WTC11 (cell line): Measurements from ENCODE around the gene LLGL2. TPM values are rescaled to one million over a fixed set of nuclear protein-coding genes. Genes with fewer than 3 reads are reported as not detected.

Experiments used
- ATAC-seq: fragments of 200-7000 bp; cut with Tn5 transposase; 2 replicates; pipeline ENCODE4 v1.10.0; 2021; ENCODE audit warnings: mild to moderate bottlenecking, moderate library complexity
- CTCF ChIA-PET: fragments of 300-600 bp; sonication (Branson Sonifier 250); formaldehyde crosslinking; loops from one replicate; lab custom pipeline; 2021; ENCODE audit warnings: antibody characterized with exemption; lab: Charles Lee
- POLR2A ChIA-PET: fragments of 350-600 bp; sonication (Branson Sonifier 250); formaldehyde crosslinking; loops from one replicate; lab custom pipeline; 2021; ENCODE audit warnings: antibody characterized with exemption; lab: Charles Lee
- DNase-seq: peaks from one replicate; pipeline ENCODE4 v3.0.0; 2021; ENCODE audit warnings: low spot score
- H3K27ac Mint-ChIP-seq: 2 replicates; pipeline ENCODE4 v1.8.0; 2021; ENCODE audit warnings: mixed read lengths
- H3K27me3 Mint-ChIP-seq: 2 replicates; pipeline ENCODE4 v1.8.0; 2021; ENCODE audit warnings: low read depth, mild to moderate bottlenecking, moderate library complexity, mixed read lengths
- H3K36me3 Mint-ChIP-seq: 2 replicates; pipeline ENCODE4 v1.8.0; 2021; ENCODE audit warnings: mixed read lengths
- H3K4me1 Mint-ChIP-seq: 2 replicates; pipeline ENCODE4 v1.8.0; 2022; ENCODE audit warnings: mixed read lengths
- H3K4me3 Mint-ChIP-seq: 2 replicates; pipeline ENCODE4 v1.8.0; 2021; ENCODE audit warnings: mild to moderate bottlenecking, moderate library complexity, mixed read lengths
- H3K9me3 Mint-ChIP-seq: 2 replicates; pipeline ENCODE4 v1.8.0; 2021; ENCODE audit warnings: mixed read lengths
- NFE2L1 ChIP-seq: sonication (generic); formaldehyde crosslinking; IDR thresholded peaks from 2 replicates; pipeline ENCODE4 v1.8.1; 2023; ENCODE audit warnings: missing genetic modification reagents
- NR2C2 ChIP-seq: sonication (generic); formaldehyde crosslinking; IDR thresholded peaks from 2 replicates; pipeline ENCODE4 v1.8.0; 2022; ENCODE audit warnings: mild to moderate bottlenecking, missing genetic modification reagents
- PRRX2 ChIP-seq: fragments of 250-450 bp; sonication (Bioruptor Pico); IDR thresholded peaks from 2 replicates; pipeline ENCODE4 v1.8.0; 2021; ENCODE audit warnings: mild to moderate bottlenecking
- SMAD4 ChIP-seq: sonication (generic); formaldehyde crosslinking; IDR thresholded peaks from 2 replicates; pipeline ENCODE4 v1.8.0; 2022; ENCODE audit warnings: mild to moderate bottlenecking, missing genetic modification reagents
- SP1 ChIP-seq: sonication (generic); formaldehyde crosslinking; conservative IDR thresholded peaks from 2 replicates; pipeline ENCODE4 v1.8.1; 2022; ENCODE audit warnings: missing genetic modification reagents
- TCF7 ChIP-seq: sonication (generic); formaldehyde crosslinking; IDR thresholded peaks from 2 replicates; pipeline ENCODE4 v1.8.0; 2022; ENCODE audit warnings: mild to moderate bottlenecking, low read depth, missing genetic modification reagents, moderate library complexity
- TEAD4 ChIP-seq: sonication (generic); formaldehyde crosslinking; IDR thresholded peaks from 2 replicates; pipeline ENCODE4 v1.8.0; 2022; ENCODE audit warnings: mild to moderate bottlenecking, missing genetic modification reagents
- total RNA-seq: library from RNA; stranded (reverse); gene quantifications from 3 replicates; pipeline ENCODE4 v1.2.3, GENCODE V29; 2021
- TF ChIP-seq, protein P1 (sequence below): sonication (generic); formaldehyde crosslinking; IDR thresholded peaks from 2 replicates; pipeline ENCODE4 v1.8.0; 2023; ENCODE audit warnings: missing genetic modification reagents, mild to moderate bottlenecking, borderline replicate concordance
- TF ChIP-seq, protein P2 (sequence below): sonication (generic); formaldehyde crosslinking; IDR thresholded peaks from 2 replicates; pipeline ENCODE4 v1.8.1; 2023; ENCODE audit warnings: mild to moderate bottlenecking, missing genetic modification reagents, moderate library complexity
- TF ChIP-seq, protein P3 (sequence below): sonication (generic); formaldehyde crosslinking; IDR thresholded peaks from 2 replicates; pipeline ENCODE4 v1.8.1; 2022; ENCODE audit warnings: low read depth, mild to moderate bottlenecking, moderate library complexity, missing genetic modification reagents, borderline replicate concordance
- TF ChIP-seq, protein P4 (sequence below): sonication (generic); formaldehyde crosslinking; IDR thresholded peaks from 2 replicates; pipeline ENCODE4 v1.8.0; 2022; ENCODE audit warnings: missing genetic modification reagents
- TF ChIP-seq, protein P5 (sequence below): sonication (generic); formaldehyde crosslinking; IDR thresholded peaks from 2 replicates; pipeline ENCODE4 v1.8.0; 2022; ENCODE audit warnings: mild to moderate bottlenecking, missing genetic modification reagents
- TF ChIP-seq, protein P6 (sequence below): fragments of 250-450 bp; sonication (Bioruptor Pico); IDR thresholded peaks from 2 replicates; pipeline ENCODE4 v1.9.0; 2021; ENCODE audit warnings: mild to moderate bottlenecking, borderline replicate concordance
- TF ChIP-seq, protein P7 (sequence below): sonication (generic); formaldehyde crosslinking; IDR thresholded peaks from 2 replicates; pipeline ENCODE4 v1.8.0; 2023; ENCODE audit warnings: mild to moderate bottlenecking, missing genetic modification reagents
- TF ChIP-seq, protein P8 (sequence below): sonication (generic); formaldehyde crosslinking; IDR thresholded peaks from 2 replicates; pipeline ENCODE4 v1.8.1; 2023; ENCODE audit warnings: mild to moderate bottlenecking, missing genetic modification reagents

LLGL2 gene
- total RNA-seq, 1 experiment from 2014 or later, result 103 TPM

DNA sequence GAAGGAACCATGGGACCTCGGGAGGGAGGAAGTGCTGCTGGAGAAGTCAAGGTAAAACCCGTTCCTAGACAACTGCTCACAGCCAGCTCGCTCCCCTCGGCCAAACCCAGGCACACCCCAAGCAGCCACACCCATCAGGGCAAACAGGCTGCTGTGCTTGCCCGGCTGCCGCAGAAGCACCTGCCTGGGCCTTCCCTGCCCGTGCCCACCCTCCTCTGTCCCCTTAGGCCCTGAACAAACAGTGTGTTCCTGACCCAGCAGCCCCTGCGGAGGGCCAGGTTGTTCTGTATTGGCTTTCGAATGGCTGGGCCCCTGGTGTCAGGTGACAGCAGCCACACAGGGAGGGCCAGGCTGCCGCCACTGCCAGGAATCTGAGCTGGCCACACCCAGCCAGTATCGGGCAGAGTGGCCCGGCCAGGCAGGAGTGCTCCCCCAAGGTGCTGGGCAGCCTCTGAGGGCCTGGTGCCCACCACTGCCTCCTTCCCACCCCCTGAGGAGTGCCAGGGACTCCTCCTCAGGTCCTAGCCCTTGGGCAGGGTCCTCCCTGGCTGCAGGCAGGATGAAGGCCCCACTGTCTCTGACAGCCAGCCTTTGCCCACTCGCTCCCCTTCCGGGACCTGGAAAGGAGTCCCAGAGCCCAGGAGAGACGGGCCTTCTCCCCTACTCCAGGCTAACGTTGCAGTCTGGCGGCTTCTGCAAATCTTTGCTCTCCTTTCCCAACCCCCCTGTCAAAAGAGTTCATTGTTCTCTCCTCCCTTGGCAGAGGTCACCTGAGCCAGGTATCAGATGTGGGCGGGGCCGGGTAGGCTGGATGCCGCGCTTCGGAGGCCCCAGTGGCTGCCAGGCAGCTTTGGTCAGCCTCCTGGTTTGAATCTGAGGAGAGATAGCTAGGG, 24.0 kb downstream of the LLGL2 start (continued):
- TF ChIP-seq, protein P1, sequence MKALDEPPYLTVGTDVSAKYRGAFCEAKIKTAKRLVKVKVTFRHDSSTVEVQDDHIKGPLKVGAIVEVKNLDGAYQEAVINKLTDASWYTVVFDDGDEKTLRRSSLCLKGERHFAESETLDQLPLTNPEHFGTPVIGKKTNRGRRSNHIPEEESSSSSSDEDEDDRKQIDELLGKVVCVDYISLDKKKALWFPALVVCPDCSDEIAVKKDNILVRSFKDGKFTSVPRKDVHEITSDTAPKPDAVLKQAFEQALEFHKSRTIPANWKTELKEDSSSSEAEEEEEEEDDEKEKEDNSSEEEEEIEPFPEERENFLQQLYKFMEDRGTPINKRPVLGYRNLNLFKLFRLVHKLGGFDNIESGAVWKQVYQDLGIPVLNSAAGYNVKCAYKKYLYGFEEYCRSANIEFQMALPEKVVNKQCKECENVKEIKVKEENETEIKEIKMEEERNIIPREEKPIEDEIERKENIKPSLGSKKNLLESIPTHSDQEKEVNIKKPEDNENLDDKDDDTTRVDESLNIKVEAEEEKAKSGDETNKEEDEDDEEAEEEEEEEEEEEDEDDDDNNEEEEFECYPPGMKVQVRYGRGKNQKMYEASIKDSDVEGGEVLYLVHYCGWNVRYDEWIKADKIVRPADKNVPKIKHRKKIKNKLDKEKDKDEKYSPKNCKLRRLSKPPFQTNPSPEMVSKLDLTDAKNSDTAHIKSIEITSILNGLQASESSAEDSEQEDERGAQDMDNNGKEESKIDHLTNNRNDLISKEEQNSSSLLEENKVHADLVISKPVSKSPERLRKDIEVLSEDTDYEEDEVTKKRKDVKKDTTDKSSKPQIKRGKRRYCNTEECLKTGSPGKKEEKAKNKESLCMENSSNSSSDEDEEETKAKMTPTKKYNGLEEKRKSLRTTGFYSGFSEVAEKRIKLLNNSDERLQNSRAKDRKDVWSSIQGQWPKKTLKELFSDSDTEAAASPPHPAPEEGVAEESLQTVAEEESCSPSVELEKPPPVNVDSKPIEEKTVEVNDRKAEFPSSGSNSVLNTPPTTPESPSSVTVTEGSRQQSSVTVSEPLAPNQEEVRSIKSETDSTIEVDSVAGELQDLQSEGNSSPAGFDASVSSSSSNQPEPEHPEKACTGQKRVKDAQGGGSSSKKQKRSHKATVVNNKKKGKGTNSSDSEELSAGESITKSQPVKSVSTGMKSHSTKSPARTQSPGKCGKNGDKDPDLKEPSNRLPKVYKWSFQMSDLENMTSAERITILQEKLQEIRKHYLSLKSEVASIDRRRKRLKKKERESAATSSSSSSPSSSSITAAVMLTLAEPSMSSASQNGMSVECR (CRISPR knock-in tag), result 0 out of 2 replicates have a peak, but pooled peaks have one; percentile 36
- TF ChIP-seq SMAD4 (CRISPR knock-in tag), result 0 out of 2 replicates have a peak, but pooled peaks have one; percentile 42
- no peak for TF ChIP-seq NR2C2 (CRISPR knock-in tag)
- TF ChIP-seq SP1 (CRISPR knock-in tag), result no peak; the same call in 1 of the 2 replicates
- TF ChIP-seq, protein P2, sequence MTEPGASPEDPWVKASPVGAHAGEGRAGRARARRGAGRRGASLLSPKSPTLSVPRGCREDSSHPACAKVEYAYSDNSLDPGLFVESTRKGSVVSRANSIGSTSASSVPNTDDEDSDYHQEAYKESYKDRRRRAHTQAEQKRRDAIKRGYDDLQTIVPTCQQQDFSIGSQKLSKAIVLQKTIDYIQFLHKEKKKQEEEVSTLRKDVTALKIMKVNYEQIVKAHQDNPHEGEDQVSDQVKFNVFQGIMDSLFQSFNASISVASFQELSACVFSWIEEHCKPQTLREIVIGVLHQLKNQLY, result no peak
- TF ChIP-seq TCF7 (CRISPR knock-in tag), result 0 out of 2 replicates have a peak, but pooled peaks have one; percentile 29
- TF ChIP-seq, protein P3, sequence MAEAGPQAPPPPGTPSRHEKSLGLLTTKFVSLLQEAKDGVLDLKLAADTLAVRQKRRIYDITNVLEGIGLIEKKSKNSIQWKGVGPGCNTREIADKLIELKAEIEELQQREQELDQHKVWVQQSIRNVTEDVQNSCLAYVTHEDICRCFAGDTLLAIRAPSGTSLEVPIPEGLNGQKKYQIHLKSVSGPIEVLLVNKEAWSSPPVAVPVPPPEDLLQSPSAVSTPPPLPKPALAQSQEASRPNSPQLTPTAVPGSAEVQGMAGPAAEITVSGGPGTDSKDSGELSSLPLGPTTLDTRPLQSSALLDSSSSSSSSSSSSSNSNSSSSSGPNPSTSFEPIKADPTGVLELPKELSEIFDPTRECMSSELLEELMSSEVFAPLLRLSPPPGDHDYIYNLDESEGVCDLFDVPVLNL (CRISPR knock-in tag), result no peak
- TF ChIP-seq, protein P4, sequence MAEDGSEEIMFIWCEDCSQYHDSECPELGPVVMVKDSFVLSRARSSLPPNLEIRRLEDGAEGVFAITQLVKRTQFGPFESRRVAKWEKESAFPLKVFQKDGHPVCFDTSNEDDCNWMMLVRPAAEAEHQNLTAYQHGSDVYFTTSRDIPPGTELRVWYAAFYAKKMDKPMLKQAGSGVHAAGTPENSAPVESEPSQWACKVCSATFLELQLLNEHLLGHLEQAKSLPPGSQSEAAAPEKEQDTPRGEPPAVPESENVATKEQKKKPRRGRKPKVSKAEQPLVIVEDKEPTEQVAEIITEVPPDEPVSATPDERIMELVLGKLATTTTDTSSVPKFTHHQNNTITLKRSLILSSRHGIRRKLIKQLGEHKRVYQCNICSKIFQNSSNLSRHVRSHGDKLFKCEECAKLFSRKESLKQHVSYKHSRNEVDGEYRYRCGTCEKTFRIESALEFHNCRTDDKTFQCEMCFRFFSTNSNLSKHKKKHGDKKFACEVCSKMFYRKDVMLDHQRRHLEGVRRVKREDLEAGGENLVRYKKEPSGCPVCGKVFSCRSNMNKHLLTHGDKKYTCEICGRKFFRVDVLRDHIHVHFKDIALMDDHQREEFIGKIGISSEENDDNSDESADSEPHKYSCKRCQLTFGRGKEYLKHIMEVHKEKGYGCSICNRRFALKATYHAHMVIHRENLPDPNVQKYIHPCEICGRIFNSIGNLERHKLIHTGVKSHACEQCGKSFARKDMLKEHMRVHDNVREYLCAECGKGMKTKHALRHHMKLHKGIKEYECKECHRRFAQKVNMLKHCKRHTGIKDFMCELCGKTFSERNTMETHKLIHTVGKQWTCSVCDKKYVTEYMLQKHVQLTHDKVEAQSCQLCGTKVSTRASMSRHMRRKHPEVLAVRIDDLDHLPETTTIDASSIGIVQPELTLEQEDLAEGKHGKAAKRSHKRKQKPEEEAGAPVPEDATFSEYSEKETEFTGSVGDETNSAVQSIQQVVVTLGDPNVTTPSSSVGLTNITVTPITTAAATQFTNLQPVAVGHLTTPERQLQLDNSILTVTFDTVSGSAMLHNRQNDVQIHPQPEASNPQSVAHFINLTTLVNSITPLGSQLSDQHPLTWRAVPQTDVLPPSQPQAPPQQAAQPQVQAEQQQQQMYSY, result no peak
- TF ChIP-seq, protein P5, sequence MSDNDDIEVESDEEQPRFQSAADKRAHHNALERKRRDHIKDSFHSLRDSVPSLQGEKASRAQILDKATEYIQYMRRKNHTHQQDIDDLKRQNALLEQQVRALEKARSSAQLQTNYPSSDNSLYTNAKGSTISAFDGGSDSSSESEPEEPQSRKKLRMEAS, result peak; percentile 53; the same call in 1 of the 2 replicates

DNA sequence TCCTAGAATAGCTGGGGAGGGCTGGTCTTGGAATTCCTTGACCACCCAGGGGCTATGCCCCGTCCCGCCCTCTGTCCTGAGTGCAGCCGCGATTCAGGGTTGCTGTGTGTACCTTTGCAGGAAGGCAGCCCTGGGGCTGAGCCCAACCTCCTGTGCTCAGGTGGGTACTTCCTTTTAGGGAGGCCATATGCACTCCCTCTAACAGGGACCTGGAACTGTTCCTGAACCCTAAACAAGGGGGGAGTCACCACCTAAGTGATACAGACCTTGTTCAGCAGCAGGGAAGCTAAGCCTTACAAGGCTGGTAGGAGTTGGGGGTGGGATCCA, 24.6 kb downstream of the LLGL2 start:
- Mint-ChIP-seq H3K27ac (peak overlapping the region; percentile 95), H3K36me3 (peaks cover 7% of the 10 kb centered on the region; the same call in 1 of the 2 replicates), H3K27me3 (no peaks in the 10 kb centered on the region), H3K4me1 (peaks cover 31% of the 10 kb centered on the region), H3K9me3 (no peaks in the 10 kb centered on the region), H3K4me3 (peak overlapping the region; percentile 62)
- ChIA-PET POLR2A (interaction anchor here (1.1 to 1.8 kb wide), 2 partner anchors 25 to 34 kb away, joined by 3 to 9 read pairs; partner anchors contain the start of genes LLGL2 and TSEN54), CTCF (interaction anchor here (0.6 to 3.5 kb wide), 14 partner anchors 15 to 310 kb away, joined by 3 to 19 read pairs (median 5); partner anchors contain the start of genes LLGL2, MIF4GD, MYO15B and SLC25A19)
- ATAC-seq (peak; percentile 49; the same call in 1 of the 2 replicates), DNase-seq (no peak)
- TF ChIP-seq PRRX2 (CRISPR knock-in tag), result no peak
- TF ChIP-seq, protein P6, sequence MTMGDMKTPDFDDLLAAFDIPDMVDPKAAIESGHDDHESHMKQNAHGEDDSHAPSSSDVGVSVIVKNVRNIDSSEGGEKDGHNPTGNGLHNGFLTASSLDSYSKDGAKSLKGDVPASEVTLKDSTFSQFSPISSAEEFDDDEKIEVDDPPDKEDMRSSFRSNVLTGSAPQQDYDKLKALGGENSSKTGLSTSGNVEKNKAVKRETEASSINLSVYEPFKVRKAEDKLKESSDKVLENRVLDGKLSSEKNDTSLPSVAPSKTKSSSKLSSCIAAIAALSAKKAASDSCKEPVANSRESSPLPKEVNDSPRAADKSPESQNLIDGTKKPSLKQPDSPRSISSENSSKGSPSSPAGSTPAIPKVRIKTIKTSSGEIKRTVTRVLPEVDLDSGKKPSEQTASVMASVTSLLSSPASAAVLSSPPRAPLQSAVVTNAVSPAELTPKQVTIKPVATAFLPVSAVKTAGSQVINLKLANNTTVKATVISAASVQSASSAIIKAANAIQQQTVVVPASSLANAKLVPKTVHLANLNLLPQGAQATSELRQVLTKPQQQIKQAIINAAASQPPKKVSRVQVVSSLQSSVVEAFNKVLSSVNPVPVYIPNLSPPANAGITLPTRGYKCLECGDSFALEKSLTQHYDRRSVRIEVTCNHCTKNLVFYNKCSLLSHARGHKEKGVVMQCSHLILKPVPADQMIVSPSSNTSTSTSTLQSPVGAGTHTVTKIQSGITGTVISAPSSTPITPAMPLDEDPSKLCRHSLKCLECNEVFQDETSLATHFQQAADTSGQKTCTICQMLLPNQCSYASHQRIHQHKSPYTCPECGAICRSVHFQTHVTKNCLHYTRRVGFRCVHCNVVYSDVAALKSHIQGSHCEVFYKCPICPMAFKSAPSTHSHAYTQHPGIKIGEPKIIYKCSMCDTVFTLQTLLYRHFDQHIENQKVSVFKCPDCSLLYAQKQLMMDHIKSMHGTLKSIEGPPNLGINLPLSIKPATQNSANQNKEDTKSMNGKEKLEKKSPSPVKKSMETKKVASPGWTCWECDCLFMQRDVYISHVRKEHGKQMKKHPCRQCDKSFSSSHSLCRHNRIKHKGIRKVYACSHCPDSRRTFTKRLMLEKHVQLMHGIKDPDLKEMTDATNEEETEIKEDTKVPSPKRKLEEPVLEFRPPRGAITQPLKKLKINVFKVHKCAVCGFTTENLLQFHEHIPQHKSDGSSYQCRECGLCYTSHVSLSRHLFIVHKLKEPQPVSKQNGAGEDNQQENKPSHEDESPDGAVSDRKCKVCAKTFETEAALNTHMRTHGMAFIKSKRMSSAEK (CRISPR knock-in tag), result no peak
- no peak for TF ChIP-seq NFE2L1 (CRISPR knock-in tag)
- TF ChIP-seq TEAD4 (CRISPR knock-in tag), result no peak
- TF ChIP-seq, protein P7, sequence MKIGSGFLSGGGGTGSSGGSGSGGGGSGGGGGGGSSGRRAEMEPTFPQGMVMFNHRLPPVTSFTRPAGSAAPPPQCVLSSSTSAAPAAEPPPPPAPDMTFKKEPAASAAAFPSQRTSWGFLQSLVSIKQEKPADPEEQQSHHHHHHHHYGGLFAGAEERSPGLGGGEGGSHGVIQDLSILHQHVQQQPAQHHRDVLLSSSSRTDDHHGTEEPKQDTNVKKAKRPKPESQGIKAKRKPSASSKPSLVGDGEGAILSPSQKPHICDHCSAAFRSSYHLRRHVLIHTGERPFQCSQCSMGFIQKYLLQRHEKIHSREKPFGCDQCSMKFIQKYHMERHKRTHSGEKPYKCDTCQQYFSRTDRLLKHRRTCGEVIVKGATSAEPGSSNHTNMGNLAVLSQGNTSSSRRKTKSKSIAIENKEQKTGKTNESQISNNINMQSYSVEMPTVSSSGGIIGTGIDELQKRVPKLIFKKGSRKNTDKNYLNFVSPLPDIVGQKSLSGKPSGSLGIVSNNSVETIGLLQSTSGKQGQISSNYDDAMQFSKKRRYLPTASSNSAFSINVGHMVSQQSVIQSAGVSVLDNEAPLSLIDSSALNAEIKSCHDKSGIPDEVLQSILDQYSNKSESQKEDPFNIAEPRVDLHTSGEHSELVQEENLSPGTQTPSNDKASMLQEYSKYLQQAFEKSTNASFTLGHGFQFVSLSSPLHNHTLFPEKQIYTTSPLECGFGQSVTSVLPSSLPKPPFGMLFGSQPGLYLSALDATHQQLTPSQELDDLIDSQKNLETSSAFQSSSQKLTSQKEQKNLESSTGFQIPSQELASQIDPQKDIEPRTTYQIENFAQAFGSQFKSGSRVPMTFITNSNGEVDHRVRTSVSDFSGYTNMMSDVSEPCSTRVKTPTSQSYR, result no peak
- TF ChIP-seq, protein P8, sequence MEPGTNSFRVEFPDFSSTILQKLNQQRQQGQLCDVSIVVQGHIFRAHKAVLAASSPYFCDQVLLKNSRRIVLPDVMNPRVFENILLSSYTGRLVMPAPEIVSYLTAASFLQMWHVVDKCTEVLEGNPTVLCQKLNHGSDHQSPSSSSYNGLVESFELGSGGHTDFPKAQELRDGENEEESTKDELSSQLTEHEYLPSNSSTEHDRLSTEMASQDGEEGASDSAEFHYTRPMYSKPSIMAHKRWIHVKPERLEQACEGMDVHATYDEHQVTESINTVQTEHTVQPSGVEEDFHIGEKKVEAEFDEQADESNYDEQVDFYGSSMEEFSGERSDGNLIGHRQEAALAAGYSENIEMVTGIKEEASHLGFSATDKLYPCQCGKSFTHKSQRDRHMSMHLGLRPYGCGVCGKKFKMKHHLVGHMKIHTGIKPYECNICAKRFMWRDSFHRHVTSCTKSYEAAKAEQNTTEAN (CRISPR knock-in tag), result no peak
